SK-MEL-5 (cell line): ENCODE data around the gene PVALEF. TPM values are rescaled to one million over a fixed set of nuclear protein-coding genes. Genes with fewer than 3 reads are reported as not detected.

Experiments used
- DNase-seq: peaks from one replicate; pipeline ENCODE4 v3.0.0-alpha.2; 2016; ENCODE audit warnings: low read depth, low spot score
- in situ Hi-C: cut with HindIII; loops from 2 replicates; pipeline ENCODE4 v1.10.0; 2016; ENCODE audit warnings: low sequenced_read_pairs, high pct_unique_total_duplicates, low pct_unique_long_range_greater_than_20kb
- total RNA-seq: library from RNA; depleted of rRNA; stranded (reverse); fragments of >200 nt; shearing (Covaris generic); gene quantifications from 2 replicates; pipeline ENCODE4 v1.2.3, GENCODE V29; 2014

The PVALEF gene
- total RNA-seq, 1 experiment from 2014 or later, result not detected

DNA sequence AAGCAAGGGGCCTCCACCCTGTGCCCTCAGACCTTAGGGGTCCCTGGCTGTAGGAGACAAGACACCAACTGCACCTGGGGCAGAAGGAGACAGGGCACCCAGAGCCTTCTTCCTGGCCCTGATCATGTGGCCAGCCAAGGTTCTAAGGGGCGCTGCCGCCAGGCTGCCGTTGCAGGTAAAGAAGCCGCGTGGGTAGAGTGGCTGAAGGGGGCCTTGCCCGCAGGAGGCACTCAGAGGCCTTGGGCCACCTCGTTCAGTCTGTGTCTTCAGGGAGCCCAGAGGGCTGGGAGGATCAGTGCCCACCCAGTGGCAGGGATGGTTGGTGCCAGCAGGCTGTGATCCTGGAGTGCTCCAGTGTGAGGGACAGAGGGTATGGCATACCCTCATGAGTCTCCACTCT is 2.3 kb downstream of the PVALEF start:
- in situ Hi-C loops, result no loop called here
- no peak for DNase-seq

DNA sequence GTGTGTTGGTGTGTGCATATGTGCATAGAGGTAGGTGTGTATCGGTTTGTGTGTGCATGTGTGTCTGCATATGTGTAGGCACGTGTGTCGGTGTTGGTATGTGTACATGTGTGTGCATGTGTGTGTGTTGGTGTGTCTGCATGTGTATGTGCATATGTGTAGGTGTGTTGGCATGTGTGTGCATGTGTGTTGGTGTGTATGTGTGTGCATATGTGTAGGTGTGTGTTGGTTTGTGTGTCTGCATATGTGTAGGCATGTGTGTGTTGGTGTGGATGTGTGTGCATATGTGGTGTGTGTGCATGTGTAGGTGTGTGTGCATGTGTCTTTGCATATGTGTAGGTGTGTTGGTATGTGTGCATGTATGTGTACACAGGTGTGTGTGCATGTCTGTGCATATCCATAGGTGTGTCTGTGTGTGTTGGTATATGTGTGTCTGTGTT is 4.6 kb downstream of the PVALEF start:
- in situ Hi-C loops, result no loop called here
- no peak for DNase-seq

DNA sequence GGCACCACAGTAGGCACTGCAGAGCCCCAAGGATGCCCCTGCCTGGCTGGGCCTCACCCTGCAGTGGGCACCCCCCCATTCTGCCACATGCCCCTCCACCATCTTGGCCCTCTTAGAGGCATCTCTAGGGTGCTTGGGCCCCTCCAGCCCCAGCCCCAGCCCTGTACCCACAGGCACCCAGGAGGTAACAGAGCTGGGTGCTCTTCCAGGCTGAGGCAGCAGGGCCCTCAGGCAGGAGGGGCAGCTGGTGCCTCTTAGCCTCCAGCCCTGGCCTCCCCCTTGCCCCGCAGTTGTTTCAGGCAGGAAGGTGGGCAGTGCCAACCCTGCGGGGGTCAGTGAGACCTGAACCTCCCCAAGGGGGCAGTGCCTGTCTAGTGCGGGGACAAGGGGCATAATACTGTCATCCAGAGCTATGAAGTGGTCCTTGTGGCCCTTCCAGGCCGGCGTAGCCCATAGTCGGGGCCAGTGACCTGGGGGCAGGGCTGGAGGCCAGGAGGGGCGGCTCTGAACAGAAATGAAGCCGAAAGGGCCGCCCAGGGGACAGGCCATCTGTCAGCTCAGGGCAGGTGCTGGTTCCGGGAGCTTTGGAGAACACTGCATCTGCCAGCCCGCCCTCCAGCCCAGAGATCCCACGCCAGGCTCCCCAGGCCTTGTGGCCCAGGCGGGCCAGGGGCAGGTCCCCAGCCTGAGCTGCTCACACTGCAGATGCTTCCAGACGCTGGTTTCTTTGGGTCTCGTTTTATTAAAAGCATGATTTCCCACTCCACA is 5.6 kb downstream of the PVALEF start:
- in situ Hi-C loops, result no loop called here
- DNase-seq, result no peak

DNA sequence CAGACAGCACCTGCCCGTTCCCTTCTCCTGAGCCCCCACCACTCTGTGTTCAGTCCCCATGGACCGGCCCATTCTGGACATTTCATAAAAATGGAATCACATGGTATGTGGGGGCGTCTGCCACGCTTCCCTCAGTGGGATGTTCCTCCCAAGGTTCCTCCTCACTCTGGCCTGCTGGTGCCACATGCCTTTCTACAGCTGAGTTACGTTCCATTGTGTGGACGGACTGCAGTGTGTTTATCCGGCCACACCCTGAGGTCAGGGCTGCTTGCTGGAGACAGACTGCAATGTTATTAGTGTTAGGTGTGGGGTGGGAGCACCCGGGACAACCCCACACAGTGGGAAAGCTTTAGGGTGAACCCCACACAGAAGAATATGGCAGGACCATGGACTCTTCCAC is 6.6 kb downstream of the PVALEF start:
- no peak for DNase-seq
- in situ Hi-C loops, result no loop called here

- DNase-seq, result no peak
- in situ Hi-C loops, result no loop called here
These were observed 7.9 kb downstream of the PVALEF start for GRCh38 chr17:81173052-81173761.

DNA sequence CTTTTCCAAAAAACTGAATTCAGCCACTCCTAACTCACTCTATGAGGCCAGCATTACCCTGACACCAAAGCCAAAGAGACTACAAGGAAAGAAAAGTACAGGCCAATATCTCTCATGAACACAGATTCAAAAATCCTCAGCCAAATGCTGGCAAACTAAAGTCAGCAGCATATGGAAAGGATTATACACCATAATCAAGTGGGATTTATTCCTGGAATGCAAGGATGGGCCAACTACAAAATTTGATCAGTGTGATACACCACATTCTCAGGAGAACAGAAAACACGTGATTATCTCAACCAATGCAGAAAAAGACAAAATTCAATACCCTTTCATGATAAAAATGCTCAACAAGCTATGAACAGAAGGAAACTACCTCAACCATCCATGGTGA is 8.5 kb downstream of the PVALEF start:
- no peak for DNase-seq
- in situ Hi-C loops, result no loop called here

DNA sequence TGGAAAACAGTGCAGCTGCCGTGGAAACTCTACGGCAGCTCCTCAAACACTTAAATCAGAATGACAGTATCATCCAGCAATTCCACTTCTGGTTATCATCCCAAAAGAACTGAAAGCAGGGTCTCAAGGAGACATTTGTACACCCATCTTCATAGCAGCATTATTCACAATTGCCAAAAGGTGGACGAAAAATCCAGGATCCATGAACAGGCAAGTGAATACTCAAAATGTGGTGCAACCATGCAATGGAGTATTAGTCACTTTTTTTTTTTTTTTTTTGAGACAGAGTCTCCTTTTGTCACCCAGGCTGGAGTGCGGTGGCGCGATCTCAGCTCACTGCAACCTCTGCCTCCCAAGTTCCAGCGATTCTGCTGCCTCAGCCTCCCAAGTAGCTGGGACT is 11.4 kb downstream of the PVALEF start:
- in situ Hi-C loops, result no loop called here
- peak; percentile 87 for DNase-seq

GRCh38 chr17:81178136-81179091 is 13.1 kb downstream of the PVALEF start:
- in situ Hi-C loops, result no loop called here
- no peak for DNase-seq

GRCh38 chr17:81179220-81179619 is 13.9 kb downstream of the PVALEF start:
- DNase-seq, result no peak
- in situ Hi-C loops, result no loop called here

- DNase-seq, result no peak
- in situ Hi-C loops, result no loop called here
These were observed 14.6 kb downstream of the PVALEF start for GRCh38 chr17:81179861-81180260.

DNA sequence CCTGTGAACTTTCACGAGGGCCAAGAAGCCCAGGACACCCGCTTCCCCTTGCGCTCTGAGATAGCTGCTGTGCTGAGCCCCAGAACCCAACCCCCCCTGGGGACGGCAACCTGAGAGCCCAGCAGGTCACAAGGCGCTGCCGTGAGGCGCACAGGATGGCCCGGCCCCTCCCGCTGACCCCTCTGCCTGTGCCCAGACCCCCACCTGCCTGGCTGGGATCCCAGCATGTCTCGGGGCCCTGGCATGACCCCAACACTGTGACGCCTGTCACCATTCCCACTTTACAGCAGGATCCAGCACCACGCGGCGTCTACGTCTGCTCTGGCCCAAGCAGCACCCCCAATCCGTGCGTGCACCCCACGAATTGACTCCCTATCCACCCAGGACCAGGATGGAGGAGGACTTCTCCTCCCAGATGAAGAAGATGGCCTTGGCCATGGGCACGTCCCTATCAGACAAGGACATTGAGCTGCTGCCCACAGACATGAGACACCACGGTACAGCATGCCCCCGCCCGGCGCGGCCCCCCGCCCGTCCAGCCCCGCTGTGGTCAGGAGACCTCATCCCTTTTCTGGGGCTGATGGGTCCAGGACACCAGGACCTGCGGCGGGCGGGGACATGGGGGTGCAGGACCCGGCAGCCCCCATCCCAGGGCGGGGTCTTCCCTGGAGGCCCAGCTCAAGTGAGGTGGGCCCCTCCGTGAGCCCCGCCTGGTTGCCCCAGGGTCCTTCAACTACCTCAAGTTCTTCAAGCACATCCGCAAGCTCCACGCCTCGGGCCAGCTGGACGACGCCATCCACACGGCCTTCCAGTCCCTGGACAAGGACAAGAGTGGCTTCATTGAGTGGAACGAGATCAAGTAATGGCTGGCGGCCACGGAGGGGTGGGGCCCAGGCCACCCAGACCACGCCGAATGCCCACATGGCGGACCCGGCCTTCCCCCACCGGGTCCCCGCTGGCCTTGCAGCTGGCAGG is 15.8 kb downstream of the PVALEF start:
- no peak for DNase-seq
- in situ Hi-C loops, result no loop called here

DNA sequence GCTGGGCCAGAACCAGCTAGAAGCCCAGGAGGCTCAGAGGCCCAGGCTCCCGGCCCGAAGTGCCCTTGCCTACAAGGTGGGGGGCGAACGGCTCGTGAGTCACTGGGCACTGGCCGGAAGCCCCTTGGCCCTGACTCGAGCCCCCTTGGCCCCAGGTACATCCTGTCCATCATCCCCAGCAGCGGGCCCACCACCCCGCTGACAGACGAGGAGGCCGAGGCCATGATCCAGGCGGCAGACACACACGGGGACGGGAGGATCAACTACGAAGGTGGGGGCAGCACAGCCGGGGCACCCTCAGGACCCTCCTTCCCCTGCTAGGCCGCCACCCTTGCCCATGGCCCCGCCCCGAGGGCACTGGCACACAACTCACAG is 16.5 kb downstream of the PVALEF start:
- no peak for DNase-seq
- in situ Hi-C loops, result no loop called here

DNA sequence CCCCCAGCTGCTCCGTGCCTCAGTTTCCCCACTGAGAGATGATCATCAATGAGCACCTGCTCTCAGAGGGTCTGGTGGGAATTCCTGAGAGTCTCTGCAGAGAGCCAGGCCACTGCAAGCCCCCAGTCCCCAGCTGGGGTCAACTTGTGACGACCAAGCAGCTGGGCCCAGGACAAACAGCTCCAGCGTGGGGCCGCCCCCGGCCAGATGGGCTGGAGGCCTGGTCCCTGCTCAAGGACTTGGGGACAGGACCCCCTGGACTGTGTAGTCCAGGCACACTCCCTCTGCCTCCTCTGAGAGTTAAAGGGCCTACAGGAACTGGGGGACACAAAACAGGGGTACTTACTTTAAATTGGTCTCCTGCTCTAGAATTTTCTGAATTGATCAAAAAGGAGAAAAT is 17.3 kb downstream of the PVALEF start:
- no peak for DNase-seq
- in situ Hi-C loops, result no loop called here

DNA sequence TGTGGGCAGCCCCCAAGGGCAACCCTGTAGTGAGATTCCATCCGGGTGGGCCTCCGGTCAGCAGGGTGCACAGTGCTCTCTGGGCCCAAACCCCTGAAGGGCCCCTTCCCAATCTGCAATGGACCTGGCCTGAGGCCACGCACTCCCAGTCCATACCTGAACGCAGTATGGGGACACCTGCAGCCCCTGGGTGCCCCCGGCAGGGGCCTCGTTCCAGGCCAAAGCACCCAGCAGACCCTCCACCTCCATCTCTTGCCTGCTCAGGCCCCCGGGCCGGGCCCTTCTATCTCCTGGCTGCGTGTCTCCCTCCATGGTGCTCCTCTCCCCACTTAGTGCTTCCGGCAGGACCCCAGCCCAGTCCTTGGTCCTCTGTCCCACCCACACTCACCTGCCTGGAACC is 18.0 kb downstream of the PVALEF start:
- DNase-seq, result no peak
- in situ Hi-C loops, result no loop called here

- no peak for DNase-seq
- in situ Hi-C loops, result no loop called here
These were observed 18.5 kb downstream of the PVALEF start for GRCh38 chr17:81183807-81184206.

DNA sequence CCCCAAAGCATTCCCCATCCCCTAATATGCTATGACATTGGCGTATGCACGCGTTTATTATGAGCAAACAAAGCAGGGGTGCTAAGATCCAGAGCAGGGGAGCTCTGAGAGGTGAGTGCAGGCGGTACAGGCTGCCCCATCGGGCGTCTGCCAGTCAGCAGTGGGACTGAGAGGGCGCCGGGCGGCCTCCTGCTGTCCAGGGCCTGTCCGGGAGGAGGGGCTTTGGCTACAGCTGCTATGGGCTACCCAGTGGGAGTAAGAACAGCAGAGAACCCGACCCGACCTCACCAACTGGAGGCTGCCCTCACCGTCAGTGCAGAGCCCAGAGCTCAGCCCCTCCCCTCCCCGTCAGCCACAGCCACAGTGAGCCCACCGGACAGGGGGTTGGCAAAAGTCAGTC is 19.2 kb downstream of the PVALEF start:
- DNase-seq, result no peak
- in situ Hi-C loops, result no loop called here

DNA sequence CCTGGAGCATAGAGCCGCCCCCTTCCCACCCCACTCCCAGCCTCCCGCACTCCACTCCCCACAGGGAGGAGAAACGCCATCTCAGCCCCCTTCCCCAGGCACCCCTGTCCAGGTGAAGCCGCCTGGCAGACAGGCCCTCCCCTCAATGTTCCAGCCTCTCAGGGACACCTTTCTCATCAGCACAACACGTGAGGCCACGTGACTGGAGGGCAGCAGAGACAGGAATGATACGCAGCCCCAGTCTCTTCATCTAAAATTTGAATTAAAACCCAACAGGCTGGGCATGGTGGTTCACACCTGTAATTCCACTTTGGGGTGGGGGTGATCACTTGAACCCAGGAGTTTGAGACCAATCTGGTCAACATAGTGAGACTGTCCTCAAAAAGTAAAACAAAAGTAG is 20.9 kb downstream of the PVALEF start:
- DNase-seq, result no peak
- in situ Hi-C loops, result no loop called here
